Measurements from ENCODE around the gene ARL4C. TPM values are rescaled to one million over a fixed set of nuclear protein-coding genes. Genes with fewer than 3 reads are reported as not detected.

ARL4C gene
- polyA plus RNA-seq, 1 of the 3 experiments (the other 2 are of a cell fraction), result 24.0 TPM

DNA sequence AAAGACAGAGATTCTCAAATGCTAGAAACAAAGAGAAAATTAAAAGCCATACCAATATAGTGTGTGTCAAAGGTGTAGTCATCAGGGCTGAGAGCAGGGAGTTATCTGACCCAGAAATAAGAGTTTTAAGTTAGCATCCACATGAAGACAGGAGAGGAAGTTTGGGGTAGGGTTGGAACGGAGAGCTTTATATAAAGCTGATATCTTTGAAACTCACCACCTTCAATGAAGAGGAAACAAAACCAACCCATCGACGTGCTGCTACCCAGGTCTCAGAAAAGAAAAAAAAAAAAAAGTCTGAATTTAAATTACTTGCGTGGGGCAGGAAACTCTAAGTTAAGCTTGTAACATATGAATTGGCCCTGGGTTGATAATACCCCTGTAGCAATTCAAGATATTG is 42.4 kb downstream of the ARL4C start:
- no peak overlapping the region for H3K27ac ChIP-seq (ENCODE audit: low read depth in 2 of 2, low read length in 1 of 2)
- WGBS (ENCODE audit: low lambda C conversion rate), result 75% methylated on average over 4 of the region's 4 CpGs
- POLR2A ChIA-PET, result interaction anchor here (1.6 kb wide), 1 partner anchor 14 kb away, joined by 3 read pairs; no protein-coding TSS in a partner anchor
- H3K9me2 ChIP-seq, result no peaks in the 10 kb centered on the region
- no peak for DNase-seq
- no peak overlapping the region for H3K4me2 ChIP-seq
- H3K9me3 ChIP-seq, result no peaks in the 10 kb centered on the region
- no peaks in the 10 kb centered on the region for H3F3A ChIP-seq (replicated peaks; ENCODE audit: insufficient read depth)
- H3K4me3 ChIP-seq (ENCODE audit: low read depth in 2 of 2, low read length in 1 of 2), result no peak overlapping the region
- no peaks in the 10 kb centered on the region for H3K27me3 ChIP-seq (ENCODE audit: insufficient read depth)
- no peak overlapping the region for H3K9ac ChIP-seq
- H3K36me3 ChIP-seq (replicated peaks in 1 of 2; ENCODE audit: control insufficient read depth in 1 of 2, insufficient read depth in 2 of 2, low read length in 1 of 2), result no peaks in the 10 kb centered on the region
- TF ChIP-seq TCF12 (IDR thresholded peaks at IDR 0.05), result no peak
- TF ChIP-seq NFIC (IDR thresholded peaks at IDR 0.05; ENCODE audit: borderline replicate concordance), result no peak
- no peak for TF ChIP-seq CHD2 (IDR thresholded peaks at IDR 0.05; ENCODE audit: low read length, partially characterized antibody)
- no peak for TF ChIP-seq MXI1 (IDR thresholded peaks at IDR 0.05; ENCODE audit: low read depth, low read length)
- TF ChIP-seq GATA2 (CRISPR knock-in tag; IDR thresholded peaks at IDR 0.05), result no peak
- no peak for TF ChIP-seq SIN3A (IDR thresholded peaks at IDR 0.05; ENCODE audit: borderline replicate concordance, low read depth, low read length)
- no peak for TF ChIP-seq RAD21 (IDR thresholded peaks at IDR 0.05; ENCODE audit: low read length)
- TF ChIP-seq FOSL2 (IDR thresholded peaks at IDR 0.05; ENCODE audit: borderline replicate concordance, low read depth), result no peak
- TF ChIP-seq MAX (IDR thresholded peaks at IDR 0.05; ENCODE audit: low read depth), result no peak
- no peak for TF ChIP-seq RFX5 (IDR thresholded peaks at IDR 0.05; ENCODE audit: low read length)
- TF ChIP-seq FOXJ3 (CRISPR knock-in tag; IDR thresholded peaks at IDR 0.05), result no peak
- no peak for TF ChIP-seq ZBTB33 (IDR thresholded peaks at IDR 0.05; ENCODE audit: borderline replicate concordance, low read depth)
- TF ChIP-seq ELF1 (IDR thresholded peaks at IDR 0.05), result no peak
- TF ChIP-seq, protein P1, sequence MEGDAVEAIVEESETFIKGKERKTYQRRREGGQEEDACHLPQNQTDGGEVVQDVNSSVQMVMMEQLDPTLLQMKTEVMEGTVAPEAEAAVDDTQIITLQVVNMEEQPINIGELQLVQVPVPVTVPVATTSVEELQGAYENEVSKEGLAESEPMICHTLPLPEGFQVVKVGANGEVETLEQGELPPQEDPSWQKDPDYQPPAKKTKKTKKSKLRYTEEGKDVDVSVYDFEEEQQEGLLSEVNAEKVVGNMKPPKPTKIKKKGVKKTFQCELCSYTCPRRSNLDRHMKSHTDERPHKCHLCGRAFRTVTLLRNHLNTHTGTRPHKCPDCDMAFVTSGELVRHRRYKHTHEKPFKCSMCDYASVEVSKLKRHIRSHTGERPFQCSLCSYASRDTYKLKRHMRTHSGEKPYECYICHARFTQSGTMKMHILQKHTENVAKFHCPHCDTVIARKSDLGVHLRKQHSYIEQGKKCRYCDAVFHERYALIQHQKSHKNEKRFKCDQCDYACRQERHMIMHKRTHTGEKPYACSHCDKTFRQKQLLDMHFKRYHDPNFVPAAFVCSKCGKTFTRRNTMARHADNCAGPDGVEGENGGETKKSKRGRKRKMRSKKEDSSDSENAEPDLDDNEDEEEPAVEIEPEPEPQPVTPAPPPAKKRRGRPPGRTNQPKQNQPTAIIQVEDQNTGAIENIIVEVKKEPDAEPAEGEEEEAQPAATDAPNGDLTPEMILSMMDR (IDR thresholded peaks at IDR 0.05), result no peak
- no peak for TF ChIP-seq JUND (IDR thresholded peaks at IDR 0.05)
- no peak for TF ChIP-seq RCOR1 (IDR thresholded peaks at IDR 0.05; ENCODE audit: low read length)
- TF ChIP-seq, protein P2, sequence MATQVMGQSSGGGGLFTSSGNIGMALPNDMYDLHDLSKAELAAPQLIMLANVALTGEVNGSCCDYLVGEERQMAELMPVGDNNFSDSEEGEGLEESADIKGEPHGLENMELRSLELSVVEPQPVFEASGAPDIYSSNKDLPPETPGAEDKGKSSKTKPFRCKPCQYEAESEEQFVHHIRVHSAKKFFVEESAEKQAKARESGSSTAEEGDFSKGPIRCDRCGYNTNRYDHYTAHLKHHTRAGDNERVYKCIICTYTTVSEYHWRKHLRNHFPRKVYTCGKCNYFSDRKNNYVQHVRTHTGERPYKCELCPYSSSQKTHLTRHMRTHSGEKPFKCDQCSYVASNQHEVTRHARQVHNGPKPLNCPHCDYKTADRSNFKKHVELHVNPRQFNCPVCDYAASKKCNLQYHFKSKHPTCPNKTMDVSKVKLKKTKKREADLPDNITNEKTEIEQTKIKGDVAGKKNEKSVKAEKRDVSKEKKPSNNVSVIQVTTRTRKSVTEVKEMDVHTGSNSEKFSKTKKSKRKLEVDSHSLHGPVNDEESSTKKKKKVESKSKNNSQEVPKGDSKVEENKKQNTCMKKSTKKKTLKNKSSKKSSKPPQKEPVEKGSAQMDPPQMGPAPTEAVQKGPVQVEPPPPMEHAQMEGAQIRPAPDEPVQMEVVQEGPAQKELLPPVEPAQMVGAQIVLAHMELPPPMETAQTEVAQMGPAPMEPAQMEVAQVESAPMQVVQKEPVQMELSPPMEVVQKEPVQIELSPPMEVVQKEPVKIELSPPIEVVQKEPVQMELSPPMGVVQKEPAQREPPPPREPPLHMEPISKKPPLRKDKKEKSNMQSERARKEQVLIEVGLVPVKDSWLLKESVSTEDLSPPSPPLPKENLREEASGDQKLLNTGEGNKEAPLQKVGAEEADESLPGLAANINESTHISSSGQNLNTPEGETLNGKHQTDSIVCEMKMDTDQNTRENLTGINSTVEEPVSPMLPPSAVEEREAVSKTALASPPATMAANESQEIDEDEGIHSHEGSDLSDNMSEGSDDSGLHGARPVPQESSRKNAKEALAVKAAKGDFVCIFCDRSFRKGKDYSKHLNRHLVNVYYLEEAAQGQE (IDR thresholded peaks at IDR 0.05; ENCODE audit: low read depth, low read length), result no peak
- TF ChIP-seq, protein P3, sequence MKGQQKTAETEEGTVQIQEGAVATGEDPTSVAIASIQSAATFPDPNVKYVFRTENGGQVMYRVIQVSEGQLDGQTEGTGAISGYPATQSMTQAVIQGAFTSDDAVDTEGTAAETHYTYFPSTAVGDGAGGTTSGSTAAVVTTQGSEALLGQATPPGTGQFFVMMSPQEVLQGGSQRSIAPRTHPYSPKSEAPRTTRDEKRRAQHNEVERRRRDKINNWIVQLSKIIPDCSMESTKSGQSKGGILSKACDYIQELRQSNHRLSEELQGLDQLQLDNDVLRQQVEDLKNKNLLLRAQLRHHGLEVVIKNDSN (IDR thresholded peaks at IDR 0.05; ENCODE audit: borderline replicate concordance, low read depth), result no peak
- CTCF ChIA-PET, result interaction anchor here (0.8 kb wide), 1 partner anchor 16 kb away, joined by 3 read pairs; no protein-coding TSS in a partner anchor
- H3K4me1 ChIP-seq (ENCODE audit: control insufficient read depth in 1 of 2, insufficient read depth in 2 of 2, low read depth in 1 of 2, low read length in 1 of 2), result no peaks in the 10 kb centered on the region
- no peaks in the 10 kb centered on the region for H3K79me2 ChIP-seq (ENCODE audit: insufficient read depth)
- no peak overlapping the region for H2AFZ ChIP-seq (ENCODE audit: low read depth)
- H4K20me1 ChIP-seq (ENCODE audit: insufficient read depth), result no peaks in the 10 kb centered on the region

Data from SK-N-SH (cell line).